Adrenal gland (tissue), 12 donors: ENCODE measurements around the gene ASXL1. TPM values are rescaled to one million over a fixed set of nuclear protein-coding genes. Genes with fewer than 3 reads are reported as not detected.
"Not testable (repeated sequence)": the region's sequence is repeated elsewhere in the genome, so short reads cannot be mapped to it uniquely, and the experiment has no call there.

Experiments used
- DNase-seq, 7 donors: peaks; one replicate each; pipeline ENCODE4 v3.0.0-alpha.2; 2019 to 2020
- H3K27ac ChIP-seq, 5 donors: fragments of 200-600 bp; sonication (generic) in 4 of 5; 1 replicate in 3 of 5; 2 replicates in 2 of 5; pipeline versions ENCODE4 v1.5.1 to v1.8.0; 2016 to 2020; ENCODE audit warnings: mild to moderate bottlenecking in 1 of 5
- H3K27me3 ChIP-seq: fragments of 200-600 bp; 2 replicates; pipeline ENCODE4 v1.8.0; 2021
- H3K36me3 ChIP-seq, 2 donors: fragments of 200-600 bp; replicated peaks in 1 of 2; 1 replicate in 1 of 2; 2 replicates in 1 of 2; pipeline versions ENCODE4 v1.5.1 to v1.8.0; 2018 to 2022
- H3K4me1 ChIP-seq, 2 donors: fragments of 200-600 bp; replicated peaks in 1 of 2; 1 replicate in 1 of 2; 2 replicates in 1 of 2; pipeline versions ENCODE4 v1.5.1 to v1.8.0; 2018 to 2021
- H3K4me3 ChIP-seq, 4 donors: fragments of 200-600 bp; sonication (generic) in 3 of 4; one replicate each; pipeline ENCODE4 v1.5.1; 2016 to 2018
- H3K9me3 ChIP-seq, 3 donors: fragments of 200-600 bp; sonication (generic) in 1 of 3; replicated peaks in 1 of 3; 1 replicate in 2 of 3; 2 replicates in 1 of 3; pipeline versions ENCODE4 v1.5.1 to v1.8.0; 2016 to 2021
- CTCF ChIP-seq, 6 experiments: fragments of 450-650 bp in 4 of 6; fragments of 200-600 bp in 2 of 6; sonication (generic) in 1 of 6; IDR thresholded peaks; 1 replicate in 5 of 6; 2 replicates in 1 of 6; pipeline versions ENCODE4 v1.5.1 to v1.8.0; 2016 to 2021; ENCODE audit warnings: antibody characterized with exemption in 6 of 6, mild to moderate bottlenecking in 2 of 6, moderate library complexity in 1 of 6
- POLR2A ChIP-seq, 2 donors: fragments of 450-650 bp; IDR thresholded peaks; one replicate each; pipeline ENCODE4 v1.6.1; 2017; ENCODE audit warnings: antibody characterized with exemption in 2 of 2, mild to moderate bottlenecking in 2 of 2, moderate library complexity in 1 of 2
- WGBS, 4 donors: extraction: QIAGEN DNeasy Blood & Tissue Kit in 2 of 4; methylation state at CpG; one replicate each; pipeline versions ENCODE4 v1.1.5 to v1.1.7; 2013 to 2017; 5-methylcytosine and 5-hydroxymethylcytosine counted together
- intact Hi-C, 2 donors: fragments of 100-400 bp; cut with DNase I; formaldehyde crosslinking; loops; one replicate each; pipeline versions ENCODE4 v1.14.1 to v1.15.0; 2022 to 2023
- polyA plus RNA-seq, 3 donors: library from polyadenylated mRNA; stranded (reverse); fragments of 200-250 nt in 2 of 3; fragments of 350-450 nt in 1 of 3; fragmentation: Illumina TruSeq in 1 of 3; extraction: RNeasy Lipid Tissue Mini Kit (QIAGEN cat#74804) in 1 of 3; gene quantifications; one replicate each; pipeline ENCODE4 v1.2.3, GENCODE V29; 2013 to 2014
- total RNA-seq, 9 donors: library from RNA; depleted of rRNA in 4 of 9; stranded (reverse); fragments of >200 nt in 4 of 9; fragments of 120-200 nt in 1 of 9; fragmentation: NEBNext Ultra II Directional in 1 of 9; extraction: Animal tissue kit (Norgen Biotek cat#: 25700) in 1 of 9; gene quantifications; one replicate each; pipeline versions ENCODE4 v1.1.0 to v1.2.4, GENCODE V29; 2013 to 2023
- donor health status: healthy with polysubstance abuse.
- donor health status: Bipolar disorder and iron deficiency.
- donor health status: DM: yes; HTN: yes; CAD: no.
- donor health status: DM: no; HTN: no; CAD: no.
- donor health status: DM: no; HTN: no; CAD: no.
- donor health status: DM: yes; HTN: yes; CAD: no.

ASXL1 gene
- total and polyA plus RNA-seq, 12 donors = 19.9 to 77.7 (median 51.8) TPM

DNA sequence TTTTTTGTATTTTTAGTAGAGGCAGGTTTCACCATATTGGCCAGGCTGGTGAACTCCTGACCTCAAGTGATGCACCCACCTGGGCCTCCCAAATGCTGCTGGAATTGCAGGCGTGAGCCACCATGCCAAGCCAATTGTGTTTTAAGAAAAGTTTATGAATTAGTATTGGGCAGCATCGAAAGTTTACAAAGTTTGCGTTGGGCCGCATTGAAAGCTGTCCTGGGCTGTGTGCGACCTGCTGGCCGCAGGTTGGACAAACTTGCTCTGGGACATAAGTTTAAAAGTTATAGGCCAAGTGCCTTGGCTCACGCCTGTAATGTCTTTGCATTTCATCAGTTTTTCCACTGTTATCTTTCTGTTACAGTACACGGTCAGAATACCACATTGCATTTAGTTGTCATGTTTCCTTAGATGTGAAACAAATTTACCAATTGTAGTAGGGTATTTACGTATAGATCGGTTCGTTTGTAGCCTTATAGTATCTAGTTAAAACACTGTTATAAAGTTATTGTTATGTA is 39.5 kb downstream of the ASXL1 start:
- intact Hi-C loops = no loop called here

GRCh38 chr20:32400476-32400875 is 42.3 kb downstream of the ASXL1 start:
- DNase-seq = no peak
- Histone ChIP-seq H3K27ac (no peak overlapping the region), H3K4me3 (no peak overlapping the region), H3K36me3 (peaks cover 0 to 8% of the 10 kb centered on the region in 2 donors), H3K27me3 (no peaks in the 10 kb centered on the region), H3K4me1 (peaks cover 0 to 3% of the 10 kb centered on the region in 2 donors), H3K9me3 (no peaks in the 10 kb centered on the region)
- intact Hi-C loops = no loop called here
- TF ChIP-seq POLR2A (IDR thresholded peaks at IDR 0.05) (no peak), CTCF (IDR thresholded peaks at IDR 0.05) (no peak)
- 98 to 100% (median 100%) methylated on average over 1 of the region's 1 CpG for WGBS, 4 donors

More for the DNA sequence above, 39.5 kb downstream of the ASXL1 start:
- no peak for DNase-seq
- Histone ChIP-seq H3K36me3 (peaks cover 0 to 8% of the 10 kb centered on the region in 2 donors), H3K27me3 (no peaks in the 10 kb centered on the region), H3K4me3 (no peak overlapping the region), H3K4me1 (no peaks in the 10 kb centered on the region), H3K27ac (no peak overlapping the region), H3K9me3 (no peaks in the 10 kb centered on the region)
- WGBS, 4 donors = 94 to 95% (median 94%) methylated on average over 10 to 11 of the region's 11 CpGs
- TF ChIP-seq CTCF (IDR thresholded peaks at IDR 0.05) = no peak
- TF ChIP-seq POLR2A (IDR thresholded peaks at IDR 0.05) = no peak

DNA sequence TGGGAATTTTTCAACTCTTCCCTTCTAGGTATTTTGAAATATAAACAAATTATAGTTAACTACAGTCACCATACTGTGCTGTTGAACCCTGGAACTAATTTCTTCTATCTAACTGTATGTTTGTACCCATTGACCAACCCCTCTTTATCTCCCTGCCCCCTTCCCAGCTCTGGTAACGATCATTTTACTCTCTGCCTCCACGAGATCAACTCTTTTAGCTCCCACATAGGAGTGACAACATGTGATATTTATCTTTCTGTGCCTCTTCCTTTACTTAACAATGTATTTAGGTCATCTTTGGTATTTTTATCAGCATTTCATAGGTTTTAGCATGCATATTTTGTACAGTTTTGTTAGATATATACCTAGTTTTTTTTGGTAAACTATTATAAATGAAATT is 45.9 kb downstream of the ASXL1 start:
- no peak for DNase-seq
- Histone ChIP-seq H3K9me3 (no peaks in the 10 kb centered on the region), H3K27me3 (no peaks in the 10 kb centered on the region), H3K27ac (no peak overlapping the region), H3K4me3 (no peak overlapping the region), H3K36me3 (peaks cover 0 to 8% of the 10 kb centered on the region in 2 donors), H3K4me1 (peaks cover 0 to 5% of the 10 kb centered on the region in 2 donors)
- 80 to 94% (median 87%) methylated on average over 2 of the region's 2 CpGs for WGBS, 4 donors
- intact Hi-C loops = no loop called here
- TF ChIP-seq CTCF (IDR thresholded peaks at IDR 0.05) (no peak), POLR2A (IDR thresholded peaks at IDR 0.05) (no peak)

GRCh38 chr20:32406701-32407100 is 48.6 kb downstream of the ASXL1 start:
- H3K27ac ChIP-seq = no peak overlapping the region
- no peaks in the 10 kb centered on the region for H3K27me3 ChIP-seq
- 94 to 97% (median 96%) methylated on average over 4 of the region's 4 CpGs for WGBS, 4 donors
- intact Hi-C loops = no loop called here
- no peak for DNase-seq
- H3K4me1 ChIP-seq = peaks cover 0 to 5% of the 10 kb centered on the region in 2 donors
- no peaks in the 10 kb centered on the region for H3K9me3 ChIP-seq
- H3K36me3 ChIP-seq = peaks cover 0 to 8% of the 10 kb centered on the region in 2 donors
- H3K4me3 ChIP-seq = no peak overlapping the region
- no peak for TF ChIP-seq CTCF (IDR thresholded peaks at IDR 0.05)
- no peak for TF ChIP-seq POLR2A (IDR thresholded peaks at IDR 0.05)

- intact Hi-C loops, H3K4me3 ChIP-seq, H3K27ac ChIP-seq, DNase-seq, H3K9me3 ChIP-seq, H3K36me3 ChIP-seq, H3K27me3 ChIP-seq, H3K4me1 ChIP-seq: not testable (repeated sequence)
- 91 to 94% (median 93%) methylated on average over 9 of the region's 9 CpGs for WGBS, 4 donors
Observed at GRCh38 chr20:32407131-32407750, 49.1 kb downstream of the ASXL1 start.
